Effector memory CD4-positive, alpha-beta T cell (primary cell): ENCODE measurements around the gene HDGF.
"Not testable (repeated sequence)": the region's sequence is repeated elsewhere in the genome, so short reads cannot be mapped to it uniquely, and the experiment has no call there.

Experiments used
- DNase-seq, 3 donors: peaks; one replicate each; pipeline ENCODE4 v3.0.0-alpha.2; 2020
- H3K27ac ChIP-seq: 2 replicates; pipeline ENCODE4 v1.7.0; 2013; ENCODE audit warnings: mild to moderate bottlenecking, low read length, moderate library complexity; ENCODE audit not compliant: insufficient read depth, poor library complexity, severe bottlenecking
- H3K27me3 ChIP-seq: replicated peaks from 2 replicates; pipeline ENCODE4 v1.7.0; 2013; ENCODE audit warnings: mild to moderate bottlenecking, low read length; ENCODE audit not compliant: insufficient read depth, control insufficient read depth, poor library complexity, severe bottlenecking
- H3K36me3 ChIP-seq: 2 replicates; pipeline ENCODE4 v1.7.0; 2013; ENCODE audit warnings: mild to moderate bottlenecking, low read length, moderate library complexity; ENCODE audit not compliant: control insufficient read depth, insufficient read depth
- H3K4me1 ChIP-seq: 2 replicates; pipeline ENCODE4 v1.7.0; 2013; ENCODE audit warnings: low read length, mild to moderate bottlenecking; ENCODE audit not compliant: control insufficient read depth, insufficient read depth, poor library complexity, severe bottlenecking
- H3K4me3 ChIP-seq: 2 replicates; pipeline ENCODE4 v1.7.0; 2013; ENCODE audit warnings: low read length, low read depth, mild to moderate bottlenecking; ENCODE audit not compliant: insufficient read depth, poor library complexity, severe bottlenecking
- H3K9me3 ChIP-seq: 2 replicates; pipeline ENCODE4 v1.7.0; 2013; ENCODE audit warnings: mild to moderate bottlenecking, low read length, moderate library complexity; ENCODE audit not compliant: control insufficient read depth

The HDGF gene

GRCh38 chr1:156767879-156768604 lies 16.6 kb upstream of the HDGF start:
- no peaks in the 10 kb centered on the region for H3K27me3 ChIP-seq
- DNase-seq, result peak; percentile 9 to 33 (median 15)
- H3K27ac ChIP-seq, result peak overlapping the region; percentile 98
- H3K36me3 ChIP-seq, result peaks cover 9% of the 10 kb centered on the region
- peak overlapping the region; percentile 93 for H3K4me3 ChIP-seq
- peaks cover 28% of the 10 kb centered on the region for H3K4me1 ChIP-seq
- no peaks in the 10 kb centered on the region for H3K9me3 ChIP-seq

GRCh38 chr1:156767101-156767878 lies 15.8 kb upstream of the HDGF start, which contains the start of gene PRCC:
Gene PRCC (plus strand): TSS chr1:156767535. CDS start chr1:156767772, 237 bp downstream.
- H3K27ac ChIP-seq, result peak within 1 kb of the TSS; percentile 98
- peak within 1 kb of the TSS; percentile 93 for H3K4me3 ChIP-seq
- H3K36me3 ChIP-seq, result peaks cover 9% of the 10 kb centered on the region
- H3K27me3 ChIP-seq, result no peaks in the 10 kb centered on the region
- H3K4me1 ChIP-seq, result peaks cover 28% of the 10 kb centered on the region
- no peaks in the 10 kb centered on the region for H3K9me3 ChIP-seq
- peak; percentile 95 to 98 (median 96) for DNase-seq

GRCh38 chr1:156766298-156767100 lies 15.0 kb upstream of the HDGF start:
- peaks cover 28% of the 10 kb centered on the region for H3K4me1 ChIP-seq
- peak overlapping the region; percentile 55 for H3K4me3 ChIP-seq
- H3K27me3 ChIP-seq, result no peaks in the 10 kb centered on the region
- no peak for DNase-seq
- H3K27ac ChIP-seq, result peak overlapping the region; percentile 98
- no peaks in the 10 kb centered on the region for H3K9me3 ChIP-seq
- H3K36me3 ChIP-seq, result peaks cover 9% of the 10 kb centered on the region

- DNase-seq, result no peak
- Histone ChIP-seq H3K27ac (no peak overlapping the region), H3K9me3 (no peaks in the 10 kb centered on the region), H3K27me3 (no peaks in the 10 kb centered on the region), H3K4me1 (peaks cover 24% of the 10 kb centered on the region), H3K4me3 (no peak overlapping the region), H3K36me3 (peaks cover 3% of the 10 kb centered on the region)
Measured at GRCh38 chr1:156765666-156766065, 14.2 kb upstream of the HDGF start.

GRCh38 chr1:156765136-156765535 lies 13.7 kb upstream of the HDGF start:
- DNase-seq, H3K27ac ChIP-seq, H3K9me3 ChIP-seq, H3K36me3 ChIP-seq, H3K4me3 ChIP-seq, H3K27me3 ChIP-seq: not testable (repeated sequence)
- peaks cover 21% of the 10 kb centered on the region for H3K4me1 ChIP-seq

- no peak for DNase-seq
- Histone ChIP-seq H3K4me3 (no peak overlapping the region), H3K27me3 (no peaks in the 10 kb centered on the region), H3K27ac (no peak overlapping the region), H3K36me3 (no peaks in the 10 kb centered on the region), H3K9me3 (no peaks in the 10 kb centered on the region), H3K4me1 (no peaks in the 10 kb centered on the region)
Measured at GRCh38 chr1:156760796-156761104, 9.3 kb upstream of the HDGF start.

- DNase-seq, result no peak
- no peak overlapping the region for H3K27ac ChIP-seq
- no peaks in the 10 kb centered on the region for H3K36me3 ChIP-seq
- no peak overlapping the region for H3K4me3 ChIP-seq
- no peaks in the 10 kb centered on the region for H3K9me3 ChIP-seq
- no peaks in the 10 kb centered on the region for H3K27me3 ChIP-seq
- H3K4me1 ChIP-seq, result no peaks in the 10 kb centered on the region
Measured at GRCh38 chr1:156760092-156760795, 8.8 kb upstream of the HDGF start.

GRCh38 chr1:156757572-156758253 lies 6.2 kb upstream of the HDGF start:
- not testable (repeated sequence) for H3K9me3 ChIP-seq, H3K36me3 ChIP-seq, H3K4me1 ChIP-seq, H3K4me3 ChIP-seq, H3K27me3 ChIP-seq, H3K27ac ChIP-seq, DNase-seq

GRCh38 chr1:156756355-156756754 lies 4.9 kb upstream of the HDGF start:
- H3K27ac ChIP-seq, result no peak overlapping the region
- no peaks in the 10 kb centered on the region for H3K27me3 ChIP-seq
- H3K36me3 ChIP-seq, result no peaks in the 10 kb centered on the region
- no peak overlapping the region for H3K4me3 ChIP-seq
- no peaks in the 10 kb centered on the region for H3K9me3 ChIP-seq
- DNase-seq, result no peak
- H3K4me1 ChIP-seq, result peaks cover 11% of the 10 kb centered on the region
